ENCODE results near the gene NFKBIL1. TPM values are rescaled to one million over a fixed set of nuclear protein-coding genes. Genes with fewer than 3 reads are reported as not detected.

Gene NFKBIL1
- total RNA-seq, 1 donor from 2014 or later, result 40.0 TPM

GRCh38 chr6:31579119-31579505, 31.7 kb downstream of the NFKBIL1 start:
- H3K27me3 ChIP-seq (ENCODE audit: control insufficient read depth, insufficient read depth, low read length), result no peaks in the 10 kb centered on the region
- FAIRE-seq (no peak), DNase-seq (ENCODE audit: low read depth) (no peak)
- no peak for TF ChIP-seq CTCF (IDR thresholded peaks at IDR 0.05; ENCODE audit: insufficient read depth, low read length, severe bottlenecking)
- no peak overlapping the region for H3K4me3 ChIP-seq (ENCODE audit: low read depth, low read length)
- no peaks in the 10 kb centered on the region for H3K36me3 ChIP-seq (ENCODE audit: control insufficient read depth, insufficient read depth, low read length)

GRCh38 chr6:31579546-31580437, 32.4 kb downstream of the NFKBIL1 start:
- no peak overlapping the region for H3K4me3 ChIP-seq (ENCODE audit: low read depth, low read length)
- TF ChIP-seq CTCF (IDR thresholded peaks at IDR 0.05; ENCODE audit: insufficient read depth, low read length, severe bottlenecking), result no peak
- no peaks in the 10 kb centered on the region for H3K36me3 ChIP-seq (ENCODE audit: control insufficient read depth, insufficient read depth, low read length)
- FAIRE-seq (no peak), DNase-seq (ENCODE audit: low read depth) (no peak)
- H3K27me3 ChIP-seq (ENCODE audit: control insufficient read depth, insufficient read depth, low read length), result no peaks in the 10 kb centered on the region

- FAIRE-seq (no peak), DNase-seq (ENCODE audit: low read depth) (no peak)
- H3K27me3 ChIP-seq (ENCODE audit: control insufficient read depth, insufficient read depth, low read length), result no peaks in the 10 kb centered on the region
- TF ChIP-seq CTCF (IDR thresholded peaks at IDR 0.05; ENCODE audit: insufficient read depth, low read length, severe bottlenecking), result no peak
- H3K4me3 ChIP-seq (ENCODE audit: low read depth, low read length), result peak overlapping the region; percentile 68
- no peaks in the 10 kb centered on the region for H3K36me3 ChIP-seq (ENCODE audit: control insufficient read depth, insufficient read depth, low read length)
These were observed 33.0 kb downstream of the NFKBIL1 start for GRCh38 chr6:31580438-31580740.

GRCh38 chr6:31580807-31581433, 33.5 kb downstream of the NFKBIL1 start:
- Histone ChIP-seq H3K36me3 (ENCODE audit: control insufficient read depth, insufficient read depth, low read length) (no peaks in the 10 kb centered on the region), H3K4me3 (ENCODE audit: low read depth, low read length) (peak overlapping the region; percentile 68), H3K27me3 (ENCODE audit: control insufficient read depth, insufficient read depth, low read length) (no peaks in the 10 kb centered on the region)
- DNase-seq (ENCODE audit: low read depth), result peak; percentile 45
- no peak for FAIRE-seq
- peak; percentile 95 for TF ChIP-seq CTCF (IDR thresholded peaks at IDR 0.05; ENCODE audit: insufficient read depth, low read length, severe bottlenecking)

- FAIRE-seq (no peak), DNase-seq (ENCODE audit: low read depth) (no peak)
- H3K4me3 ChIP-seq (ENCODE audit: low read depth, low read length), result peak overlapping the region; percentile 68
These were observed 34.2 kb downstream of the NFKBIL1 start for GRCh38 chr6:31581434-31582229.

More at GRCh38 chr6:31581434-31582229, 34.2 kb downstream of the NFKBIL1 start:
- no peaks in the 10 kb centered on the region for H3K27me3 ChIP-seq (ENCODE audit: control insufficient read depth, insufficient read depth, low read length)
- TF ChIP-seq CTCF (IDR thresholded peaks at IDR 0.05; ENCODE audit: insufficient read depth, low read length, severe bottlenecking), result no peak
- H3K36me3 ChIP-seq (ENCODE audit: control insufficient read depth, insufficient read depth, low read length), result no peaks in the 10 kb centered on the region

All from bronchial epithelial cell (primary cell).